Stimulated activated CD4-positive, alpha-beta T cell treated with anti-CD3 and anti-CD28 coated beads, TNF-alpha, amount 100 ng/mL, for 48 hours (primary cell): ENCODE measurements around the gene SNX18.

ENCODE experiments used
- DNase-seq, 3 donors: peaks; one replicate each; pipeline ENCODE4 v3.0.0-alpha.2; 2020; ENCODE audit warnings: low read depth in 3 of 3

Gene SNX18

GRCh38 chr5:54580997-54581811, 63.6 kb downstream of the SNX18 start:
- DNase-seq = no peak

- DNase-seq = no peak
Measured at GRCh38 chr5:54581831-54582548, 64.4 kb downstream of the SNX18 start.

- no peak for DNase-seq
Measured at GRCh38 chr5:54586336-54586735, 68.8 kb downstream of the SNX18 start.

GRCh38 chr5:54589786-54590185, 72.2 kb downstream of the SNX18 start:
- no peak for DNase-seq

- no peak for DNase-seq
Measured at GRCh38 chr5:54590824-54591223, 73.3 kb downstream of the SNX18 start.

GRCh38 chr5:54593779-54594178, 76.2 kb downstream of the SNX18 start:
- DNase-seq = no peak

- DNase-seq = no peak
Measured at GRCh38 chr5:54594181-54594580, 76.6 kb downstream of the SNX18 start.

- DNase-seq = no peak
Measured at GRCh38 chr5:54595721-54596120, 78.2 kb downstream of the SNX18 start.
